GM12878 (cell line): ENCODE results near the gene PHF21B. TPM values are rescaled to one million over a fixed set of nuclear protein-coding genes. Genes with fewer than 3 reads are reported as not detected.

Experiments used
- ATAC-seq: fragments of 200-7000 bp; cut with Tn5 transposase; 3 replicates; pipeline ENCODE4 v1.9.1; 2020; ENCODE audit warnings: mild to moderate bottlenecking, moderate library complexity
- BruUV-seq: library from RNA; stranded (reverse); fragments of 400-500 nt; replicated peaks from 2 replicates; lab custom pipeline; 2021; lab: Mats Ljungman, UMichigan
- CTCF ChIA-PET: fragments of 300-600 bp; sonication (Branson Sonifier 250); formaldehyde crosslinking; extraction: SDS; loops from one replicate; lab custom pipeline; 2021; ENCODE audit warnings: inconsistent platforms; lab: Yijun Ruan, JAX
- POLR2A ChIA-PET: fragments of 350-600 bp; formaldehyde crosslinking; extraction: SDS; loops from one replicate; lab custom pipeline; 2021; ENCODE audit warnings: inconsistent platforms; lab: Charles Lee
- RAD21 ChIA-PET: fragments of 300-600 bp; sonication (Branson Sonifier 250); formaldehyde crosslinking; loops from one replicate; lab custom pipeline; 2023; ENCODE audit warnings: antibody characterized with exemption; ENCODE audit not compliant: unreplicated experiment; lab: Charles Lee
- SMC1A ChIA-PET: fragments of 300-600 bp; sonication (Branson Sonifier 250); formaldehyde crosslinking; loops from one replicate; lab custom pipeline; 2023; ENCODE audit not compliant: unreplicated experiment, uncharacterized antibody; lab: Charles Lee
- DNase-seq: peaks from one replicate; pipeline ENCODE4 v3.0.0-alpha.2; 2011; ENCODE audit warnings: low read depth, low spot score
- FAIRE-seq: peaks from 3 replicates; lab custom pipeline; 2011; peaks lifted over from hg19 to GRCh38; lab: Jason Lieb, UNC
- H2AFZ ChIP-seq: 2 replicates; pipeline ENCODE4 v1.6.0; 2011; ENCODE audit warnings: low read depth, low read length, control low read depth; ENCODE audit not compliant: control insufficient read depth
- H3K27ac ChIP-seq: 2 replicates; pipeline ENCODE4 v1.5.1; 2011; ENCODE audit warnings: control low read depth; ENCODE audit not compliant: control insufficient read depth, insufficient read depth
- H3K27me3 ChIP-seq, 2 experiments: replicated peaks in 1 of 2; 2 replicates each; pipeline versions ENCODE4 v1.6.0 to v1.6.1; 2011; ENCODE audit warnings: low read length in 1 of 2; ENCODE audit not compliant: control insufficient read depth in 2 of 2, insufficient read depth in 2 of 2
- H3K36me3 ChIP-seq, 2 experiments: 2 replicates each; pipeline ENCODE4 v1.5.1; 2011; ENCODE audit warnings: low read length in 1 of 2; ENCODE audit not compliant: control insufficient read depth in 2 of 2, insufficient read depth in 2 of 2
- H3K4me1 ChIP-seq: 2 replicates; pipeline ENCODE4 v1.6.1; 2011; ENCODE audit warnings: mild to moderate bottlenecking, low read length, moderate library complexity, mixed read lengths; ENCODE audit not compliant: control insufficient read depth, insufficient read depth
- H3K4me2 ChIP-seq: 2 replicates; pipeline ENCODE4 v1.6.0; 2011; ENCODE audit warnings: control low read depth; ENCODE audit not compliant: control insufficient read depth, insufficient read depth
- H3K4me3 ChIP-seq: fragments of 200-600 bp; sonication (generic); 2 replicates; pipeline ENCODE4 v1.5.1; 2016
- H3K79me2 ChIP-seq: 2 replicates; pipeline ENCODE4 v1.6.0; 2011; ENCODE audit warnings: low read length; ENCODE audit not compliant: control insufficient read depth, insufficient read depth
- H3K9ac ChIP-seq: 2 replicates; pipeline ENCODE4 v1.8.0; 2011; ENCODE audit warnings: low read length, control low read depth, mixed read lengths; ENCODE audit not compliant: control insufficient read depth, insufficient read depth
- H3K9me3 ChIP-seq: replicated peaks from 3 replicates; pipeline ENCODE4 v1.5.1; 2011; ENCODE audit warnings: mild to moderate bottlenecking, low read length; ENCODE audit not compliant: control insufficient read depth, insufficient read depth
- H4K20me1 ChIP-seq: 2 replicates; pipeline ENCODE4 v1.6.0; 2011; ENCODE audit not compliant: control insufficient read depth, insufficient read depth
- E2F4 ChIP-seq: IDR thresholded peaks from 2 replicates; pipeline ENCODE4 v1.6.1; 2012; ENCODE audit warnings: low read depth, low read length, improper control_type of control experiment
- ESRRA ChIP-seq: IDR thresholded peaks from 2 replicates; pipeline ENCODE4 v1.6.1; 2012; ENCODE audit warnings: mild to moderate bottlenecking, low read length, improper control_type of control experiment
- IKZF2 ChIP-seq, 2 experiments: fragments of 450-650 bp; IDR thresholded peaks; 2 replicates each; pipeline ENCODE4 v1.6.1; 2017; ENCODE audit warnings: mild to moderate bottlenecking in 2 of 2, moderate library complexity in 2 of 2
- MAX ChIP-seq: IDR thresholded peaks from 2 replicates; pipeline ENCODE4 v1.6.1; 2012; ENCODE audit warnings: low read depth, low read length, improper control_type of control experiment
- MXI1 ChIP-seq: fragments of 150-350 bp; IDR thresholded peaks from 2 replicates; pipeline ENCODE4 v1.6.1; 2011; ENCODE audit warnings: low read depth, mild to moderate bottlenecking, inconsistent platforms, low read length, improper control_type of control experiment
- NKRF ChIP-seq: fragments of 450-650 bp; conservative IDR thresholded peaks from 2 replicates; pipeline ENCODE4 v1.6.1; 2017; ENCODE audit warnings: mild to moderate bottlenecking, moderate library complexity
- NR2F1 ChIP-seq: fragments of 450-650 bp; conservative IDR thresholded peaks from 2 replicates; pipeline ENCODE4 v1.6.1; 2017; ENCODE audit warnings: mild to moderate bottlenecking
- PKNOX1 ChIP-seq: fragments of 450-650 bp; IDR thresholded peaks from 2 replicates; pipeline ENCODE4 v1.6.1; 2016; ENCODE audit warnings: mild to moderate bottlenecking
- RELA ChIP-seq: fragments of 450-650 bp; IDR thresholded peaks from 2 replicates; pipeline ENCODE4 v1.8.0; 2014; ENCODE audit warnings: borderline replicate concordance; ENCODE audit not compliant: partially characterized antibody
- RFX5 ChIP-seq: IDR thresholded peaks from 2 replicates; pipeline ENCODE4 v1.6.1; 2011; ENCODE audit warnings: low read depth, low read length, improper control_type of control experiment
- SIN3A ChIP-seq: IDR thresholded peaks from 2 replicates; pipeline ENCODE4 v1.6.1; 2012; ENCODE audit warnings: low read depth, low read length, improper control_type of control experiment
- SPI1 ChIP-seq: IDR thresholded peaks from 2 replicates; pipeline ENCODE4 v1.6.1; 2011; ENCODE audit warnings: low read depth, mild to moderate bottlenecking, low read length, moderate library complexity, borderline replicate concordance; ENCODE audit not compliant: insufficient read depth
- SUPT20H ChIP-seq: IDR thresholded peaks from 2 replicates; pipeline ENCODE4 v1.6.1; 2011; ENCODE audit warnings: low read depth, mild to moderate bottlenecking, low read length, moderate library complexity, borderline replicate concordance; ENCODE audit not compliant: control insufficient read depth
- SUZ12 ChIP-seq: fragments of 200-600 bp; sonication (generic); IDR thresholded peaks from one replicate; pipeline ENCODE4 v1.6.1; 2018; ENCODE audit warnings: antibody characterized with exemption, mild to moderate bottlenecking; ENCODE audit not compliant: unreplicated experiment
- ZBED1 ChIP-seq: IDR thresholded peaks from 2 replicates; pipeline ENCODE4 v1.6.1; 2016; ENCODE audit warnings: borderline replicate concordance
- ZNF274 ChIP-seq: IDR thresholded peaks from one replicate; pipeline ENCODE4 v1.8.0; 2011; ENCODE audit not compliant: insufficient read length, insufficient read depth
- ZNF622 ChIP-seq: fragments of 450-650 bp; IDR thresholded peaks from 2 replicates; pipeline ENCODE4 v1.6.1; 2017; ENCODE audit warnings: mild to moderate bottlenecking, inconsistent platforms
- ZZZ3 ChIP-seq: IDR thresholded peaks from 2 replicates; pipeline ENCODE4 v1.6.1; 2011; ENCODE audit warnings: low read depth; ENCODE audit not compliant: control insufficient read depth, insufficient read length
- WGBS: methylation state at CpG from one replicate; pipeline ENCODE4 v1.1.6; 2016; ENCODE audit warnings: low lambda C conversion rate; ENCODE audit not compliant: insufficient replicate concordance, insufficient coverage; ENCODE audit errors: missing lambda C conversion rate; 5-methylcytosine and 5-hydroxymethylcytosine counted together
- in situ Hi-C: fragments of 300-500 bp; cut with MboI; formaldehyde crosslinking; loops from 9 replicates; pipeline ENCODE4 v1.14.3; 2018; ENCODE audit warnings: mixed read lengths
- intact Hi-C: fragments of 100-400 bp; cut with micrococcal nuclease; formaldehyde crosslinking; loops from one replicate; pipeline ENCODE4 v1.14.2; 2022; ENCODE audit not compliant: unreplicated experiment
- polyA plus RNA-seq, 11 experiments: library from polyadenylated mRNA; depleted of rRNA in 4 of 11; unstranded in 6 of 11; stranded (reverse) in 5 of 11; fragments of >200 nt; fragmentation: Nextera tagmentation in 4 of 11; fragmentation: Illumina TruSeq in 1 of 11; extraction: Ambion mirVana in 4 of 11; extraction: Trizol in 1 of 11; gene quantifications; 1 replicate in 1 of 11; 2 replicates in 10 of 11; pipeline versions ENCODE4 v1.2.1 to v1.2.3, GENCODE V29; 2011 to 2016; ENCODE audit warnings: inconsistent platforms in 2 of 11, missing spikeins in 2 of 11, low read depth in 1 of 11
- total RNA-seq, 4 experiments: library from RNA; depleted of rRNA in 3 of 4; stranded (reverse); fragments of >200 nt in 3 of 4; fragmentation: Illumina TruSeq in 1 of 4; extraction: Trizol in 1 of 4; gene quantifications; 2 replicates each; pipeline versions ENCODE4 v1.2.1 to v1.2.3, GENCODE V29; 2013 to 2021

PHF21B gene
- total and polyA plus RNA-seq, 10 of the 15 experiments (the other 5 are each of a cell fraction or from before 2014, with no cell fraction given) = 0.03 to 0.35 TPM; not detected in 8

GRCh38 chr22:44917372-44918165, 92.2 kb downstream of the PHF21B start:
- ChIA-PET SMC1A (no interaction called here), POLR2A (no interaction called here), RAD21 (no interaction called here), CTCF (interaction anchor here (1.2 kb wide), 1 partner anchor 178 kb away, joined by 3 read pairs; no protein-coding TSS in a partner anchor)
- no peaks in the 10 kb centered on the region for H3K27me3 ChIP-seq
- 47% methylated on average over 19 of the region's 19 CpGs for WGBS
- H3K9ac ChIP-seq = no peak overlapping the region
- H3K79me2 ChIP-seq = no peaks in the 10 kb centered on the region
- H3K4me2 ChIP-seq = no peak overlapping the region
- H3K27ac ChIP-seq = no peak overlapping the region
- intact Hi-C loops = no loop called here
- no peak overlapping the region for H2AFZ ChIP-seq
- DNase-seq (no peak), ATAC-seq (no peak), FAIRE-seq (no peak)
- no peaks in the 10 kb centered on the region for H4K20me1 ChIP-seq
- H3K9me3 ChIP-seq = no peaks in the 10 kb centered on the region
- H3K4me3 ChIP-seq = no peak overlapping the region
- BruUV-seq = no TSS peak
- in situ Hi-C loops = loop anchor here (5.0 to 25.0 kb wide), 2 partner anchors 60 to 1045 kb away; no protein-coding TSS in a partner anchor
- H3K36me3 ChIP-seq = no peaks in the 10 kb centered on the region
- H3K4me1 ChIP-seq = no peaks in the 10 kb centered on the region
- TF ChIP-seq SPI1 = no peak
- no peak for TF ChIP-seq ZNF622
- no peak for TF ChIP-seq PKNOX1
- TF ChIP-seq ZZZ3 = no peak
- no peak for TF ChIP-seq ESRRA
- TF ChIP-seq NKRF = no peak
- TF ChIP-seq SIN3A = no peak
- TF ChIP-seq ZNF274 = no peak
- TF ChIP-seq NR2F1 = no peak
- TF ChIP-seq E2F4 = no peak
- TF ChIP-seq RFX5 = no peak
- TF ChIP-seq MXI1 = no peak
- TF ChIP-seq MAX = no peak
- no peak for TF ChIP-seq RELA
- TF ChIP-seq SUZ12 = no peak
- no peak for TF ChIP-seq IKZF2 (IDR thresholded peaks at IDR 0.05)
- TF ChIP-seq ZBED1 = no peak
- TF ChIP-seq SUPT20H = no peak
